HG03565 (cell line): ENCODE measurements around the gene SPINT2.

Experiments used
- ATAC-seq: cut with Tn5 transposase; IDR thresholded peaks from one replicate; pipeline ENCODE4 v1.9.1; 2021; ENCODE audit warnings: mild to moderate bottlenecking, moderate library complexity; ENCODE audit not compliant: unreplicated experiment

Gene SPINT2

DNA sequence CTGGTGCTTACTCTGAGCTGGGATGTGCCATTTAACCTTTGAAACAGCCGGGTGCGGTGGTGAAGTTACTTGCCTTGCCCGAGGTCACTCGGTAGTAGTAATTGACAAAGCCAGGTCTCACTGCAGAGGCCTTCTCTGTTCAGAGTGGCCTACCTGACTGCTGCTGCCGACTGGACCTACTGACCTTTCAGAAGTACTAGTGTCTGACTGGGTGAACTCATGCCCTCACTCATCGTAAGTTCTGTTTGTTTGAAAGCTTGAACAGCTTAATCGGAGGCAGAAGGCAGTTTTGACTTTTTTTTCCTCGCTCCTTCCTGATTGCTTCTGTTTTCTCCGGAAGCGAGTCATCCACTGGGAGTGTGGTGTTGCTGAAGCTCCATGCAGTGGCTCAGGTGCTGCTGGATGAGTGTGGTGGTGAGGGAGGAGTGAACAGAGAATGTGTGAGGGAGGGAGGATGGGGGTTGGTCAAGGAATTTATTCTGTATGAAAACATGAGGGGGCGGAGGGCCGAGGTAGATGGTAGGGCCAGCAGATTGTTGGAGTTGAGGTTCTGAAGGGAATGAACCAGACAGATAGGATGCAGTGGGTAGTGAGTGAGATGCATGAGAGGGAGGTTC lies 2.7 kb downstream of the SPINT2 start:
- no peak for ATAC-seq

DNA sequence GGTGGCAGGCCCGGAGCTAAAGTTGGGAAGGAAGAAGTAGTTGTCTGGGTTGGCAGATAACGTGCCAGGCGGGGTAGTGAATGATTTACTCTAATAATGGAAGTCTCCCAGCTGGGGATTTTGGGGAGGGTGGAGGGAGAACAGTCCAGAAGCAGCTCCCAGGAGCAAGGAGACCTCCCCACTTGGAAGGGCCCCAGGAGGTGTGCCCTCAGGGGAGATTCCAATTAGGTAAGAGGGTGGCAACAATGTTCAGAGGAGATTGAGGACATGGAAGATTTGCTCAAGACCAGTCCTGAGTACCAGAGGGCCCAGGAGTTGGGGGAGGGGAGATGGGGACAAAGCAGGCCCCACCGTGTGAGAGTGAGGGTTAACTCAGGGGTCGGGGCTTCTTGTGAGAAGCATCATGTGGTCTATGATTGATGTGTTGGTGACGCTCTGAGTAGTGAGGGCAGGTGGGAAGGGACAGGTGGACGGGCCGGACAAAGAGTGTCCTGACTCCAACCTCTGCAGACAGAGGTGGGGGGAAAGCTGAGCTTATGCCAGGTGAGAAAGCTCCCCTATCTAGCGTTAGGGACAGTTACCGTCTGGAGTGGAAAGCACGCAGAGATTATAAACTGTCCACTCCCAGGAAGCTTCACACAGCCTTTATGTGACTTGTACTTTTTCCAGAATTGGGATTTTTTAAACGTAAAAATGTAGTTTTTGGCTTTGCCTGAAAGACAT lies 3.5 kb downstream of the SPINT2 start:
- no peak for ATAC-seq

DNA sequence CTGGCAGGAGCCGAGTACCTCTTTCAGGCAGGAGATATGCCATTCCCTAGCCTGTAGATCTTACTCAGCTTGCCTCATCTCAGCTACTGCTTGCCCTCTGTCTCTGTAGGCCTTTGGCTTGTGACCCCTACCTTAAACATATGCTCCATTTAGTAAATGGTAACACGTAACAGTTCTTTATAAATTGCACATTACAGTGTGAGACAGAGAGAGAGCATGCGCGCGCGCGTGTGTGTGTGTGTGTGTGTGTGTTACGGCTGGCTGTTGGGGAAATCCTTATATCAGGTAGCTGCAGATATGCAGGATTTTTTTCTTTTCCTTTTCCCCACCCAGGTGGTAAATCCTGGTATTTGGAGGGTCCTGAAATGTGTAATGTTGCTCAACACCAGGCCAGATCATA lies 4.2 kb downstream of the SPINT2 start:
- no peak for ATAC-seq

DNA sequence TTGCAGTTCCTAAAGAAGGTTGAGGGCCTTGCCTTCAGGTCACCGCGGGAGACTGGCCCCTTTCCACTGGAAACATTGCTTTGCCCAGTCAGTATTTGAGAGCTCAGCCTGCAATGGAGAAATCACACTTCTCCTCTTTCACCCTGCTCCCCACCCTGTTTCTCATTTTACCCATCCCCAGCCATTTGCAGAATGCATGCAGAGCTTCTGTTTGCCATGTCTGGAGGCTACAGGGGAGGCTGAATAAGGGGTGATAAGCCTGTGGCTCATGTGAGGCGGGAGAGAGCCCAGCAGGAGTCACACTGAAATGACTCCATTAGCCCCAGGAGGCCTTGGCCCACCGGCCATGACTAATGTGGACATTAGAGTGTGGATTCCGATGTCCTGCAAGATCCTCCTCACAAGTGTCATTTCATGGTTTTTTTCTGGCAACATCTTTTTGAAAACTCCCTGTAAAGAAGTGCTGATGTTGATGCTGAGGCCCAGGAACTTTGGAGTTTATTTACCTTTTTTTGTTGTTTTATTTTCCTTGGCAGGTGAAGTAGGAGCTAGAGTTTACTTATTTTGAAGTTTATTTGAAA lies 6.3 kb downstream of the SPINT2 start:
- no peak for ATAC-seq

DNA sequence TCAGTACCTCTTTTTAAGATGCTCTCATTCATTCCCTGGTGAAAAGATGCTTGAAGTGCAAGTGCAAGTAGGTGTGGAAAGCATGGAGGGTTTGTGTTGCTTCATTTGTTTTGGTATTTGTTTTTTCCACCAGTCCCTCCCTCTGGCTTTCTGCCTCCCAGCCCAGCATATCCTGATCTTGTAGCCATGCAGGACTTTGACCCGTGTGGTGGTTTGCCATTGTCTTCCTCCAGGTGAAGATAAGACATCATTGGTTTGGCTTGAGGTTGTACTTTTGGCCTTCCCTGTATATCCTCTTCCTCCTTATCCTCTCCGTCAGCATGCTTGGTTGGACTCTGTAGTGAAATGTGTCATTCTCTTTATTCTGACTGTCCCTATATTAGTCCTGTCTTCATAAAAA lies 9.1 kb downstream of the SPINT2 start:
- ATAC-seq, result no peak

DNA sequence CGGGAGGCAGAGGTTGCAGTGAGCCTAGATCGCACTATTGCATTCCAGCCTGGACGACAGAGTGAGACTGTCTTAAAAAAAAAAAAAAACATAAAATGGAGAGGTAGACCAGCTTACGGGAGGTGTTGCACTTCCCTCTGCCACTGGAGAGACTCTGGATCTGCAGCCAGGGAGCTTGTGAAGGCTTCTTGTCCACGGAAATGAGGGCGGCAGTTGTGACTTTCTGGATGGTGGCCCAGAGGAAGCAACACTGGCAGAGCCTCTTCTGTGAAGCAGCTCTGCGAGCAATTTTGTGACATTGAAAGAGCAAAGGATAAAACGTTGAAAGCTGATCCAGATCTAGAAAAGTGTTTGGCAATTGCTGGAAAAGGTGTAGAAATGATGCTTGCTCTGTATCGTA lies 10.4 kb downstream of the SPINT2 start:
- no peak for ATAC-seq

DNA sequence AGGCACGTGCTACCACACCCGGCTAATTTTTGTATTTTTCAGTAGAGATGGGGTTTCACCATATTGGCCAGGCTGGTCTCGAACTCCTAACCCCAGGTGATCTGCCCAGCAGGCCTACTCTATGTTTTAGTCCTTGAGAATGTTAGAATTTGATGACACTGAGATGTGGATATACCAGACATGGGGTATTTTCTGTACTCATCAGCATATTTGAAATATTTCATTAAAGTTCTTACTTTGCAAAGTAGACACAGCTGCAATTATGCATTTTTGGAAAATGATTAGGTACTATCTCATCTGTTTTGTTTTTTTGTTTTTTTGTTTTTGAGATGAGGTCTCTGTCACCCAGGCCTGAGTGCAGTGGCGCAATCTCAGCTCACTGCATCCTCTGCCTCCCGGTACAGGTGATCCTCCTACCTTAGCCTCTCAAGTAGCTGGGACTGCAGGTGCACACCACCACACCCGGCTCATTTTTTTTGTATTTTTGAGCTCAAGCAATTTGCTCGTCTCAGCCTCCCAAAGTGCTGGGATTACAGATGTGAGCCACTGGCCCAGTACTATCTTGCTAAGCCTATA lies 12.7 kb downstream of the SPINT2 start:
- ATAC-seq, result no peak

DNA sequence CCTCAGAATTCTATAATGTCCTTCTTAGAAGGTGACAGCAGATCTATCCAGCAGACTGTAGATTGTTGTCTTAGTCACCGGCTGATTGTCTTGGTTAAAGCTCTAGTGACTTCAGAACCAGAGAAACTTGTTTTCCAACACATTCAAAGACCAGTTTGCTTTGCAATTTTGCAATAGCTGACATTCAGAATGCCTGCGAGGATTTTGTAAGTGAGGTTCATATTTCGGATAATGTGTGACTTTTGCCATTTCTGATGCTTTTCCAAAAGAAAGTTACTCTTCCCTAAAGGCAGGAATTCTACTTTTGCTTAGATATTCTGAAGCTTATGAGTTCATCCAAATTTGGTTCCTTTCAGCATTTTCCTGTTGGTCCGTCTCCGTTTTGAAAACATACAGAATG lies 13.2 kb downstream of the SPINT2 start:
- ATAC-seq, result no peak

DNA sequence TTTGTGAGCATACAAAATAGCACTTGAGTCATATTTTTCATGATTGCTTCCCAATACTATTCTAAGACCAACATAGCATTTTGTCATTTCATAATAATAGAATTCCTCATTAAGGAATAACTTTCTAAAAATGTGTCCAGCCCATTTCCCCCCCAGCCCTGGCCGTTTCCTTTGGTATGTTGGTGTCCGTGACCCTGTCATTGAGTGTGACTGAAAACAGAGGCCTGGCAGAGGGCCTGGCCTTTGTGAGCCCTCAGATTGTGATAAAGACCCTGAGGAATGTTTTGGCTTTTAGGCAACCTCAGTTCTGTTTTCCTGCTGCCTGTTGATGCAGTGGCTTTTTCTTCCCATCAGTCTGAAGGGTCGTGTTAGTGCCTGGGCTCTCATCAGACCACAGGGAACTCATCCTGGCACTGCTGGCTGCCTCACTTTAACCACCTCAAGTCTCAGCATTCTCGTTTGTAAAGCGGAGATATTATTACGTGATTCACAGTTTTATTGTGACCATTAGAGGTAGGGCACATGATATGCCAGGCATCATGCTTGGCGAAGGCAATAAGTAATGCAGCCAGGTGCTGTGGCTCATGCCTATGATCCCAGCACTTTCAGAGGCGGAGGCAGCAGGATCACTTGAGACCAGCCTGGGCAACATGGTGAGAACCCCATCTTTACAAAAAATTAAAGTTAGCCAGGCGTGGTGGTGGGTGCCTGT lies 13.8 kb downstream of the SPINT2 start:
- no peak for ATAC-seq

DNA sequence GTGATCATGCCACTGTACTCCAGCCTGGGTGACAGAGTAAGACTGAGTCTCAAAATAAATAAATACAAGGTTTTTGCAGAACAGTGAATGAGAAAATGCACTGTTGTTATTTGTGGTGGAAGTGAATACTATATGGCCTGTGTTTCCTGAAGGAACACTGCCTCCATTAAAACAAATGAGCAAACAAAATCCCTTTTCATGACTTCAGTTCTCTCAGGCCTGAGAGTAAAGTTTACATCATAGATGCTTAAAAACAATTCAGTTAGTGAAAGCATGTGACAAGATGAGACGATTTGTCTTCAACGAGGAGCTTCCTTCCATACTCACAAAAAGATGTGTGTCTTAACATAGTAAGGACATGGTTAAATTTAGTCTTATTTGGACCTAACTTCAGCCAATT lies 14.4 kb downstream of the SPINT2 start:
- no peak for ATAC-seq

DNA sequence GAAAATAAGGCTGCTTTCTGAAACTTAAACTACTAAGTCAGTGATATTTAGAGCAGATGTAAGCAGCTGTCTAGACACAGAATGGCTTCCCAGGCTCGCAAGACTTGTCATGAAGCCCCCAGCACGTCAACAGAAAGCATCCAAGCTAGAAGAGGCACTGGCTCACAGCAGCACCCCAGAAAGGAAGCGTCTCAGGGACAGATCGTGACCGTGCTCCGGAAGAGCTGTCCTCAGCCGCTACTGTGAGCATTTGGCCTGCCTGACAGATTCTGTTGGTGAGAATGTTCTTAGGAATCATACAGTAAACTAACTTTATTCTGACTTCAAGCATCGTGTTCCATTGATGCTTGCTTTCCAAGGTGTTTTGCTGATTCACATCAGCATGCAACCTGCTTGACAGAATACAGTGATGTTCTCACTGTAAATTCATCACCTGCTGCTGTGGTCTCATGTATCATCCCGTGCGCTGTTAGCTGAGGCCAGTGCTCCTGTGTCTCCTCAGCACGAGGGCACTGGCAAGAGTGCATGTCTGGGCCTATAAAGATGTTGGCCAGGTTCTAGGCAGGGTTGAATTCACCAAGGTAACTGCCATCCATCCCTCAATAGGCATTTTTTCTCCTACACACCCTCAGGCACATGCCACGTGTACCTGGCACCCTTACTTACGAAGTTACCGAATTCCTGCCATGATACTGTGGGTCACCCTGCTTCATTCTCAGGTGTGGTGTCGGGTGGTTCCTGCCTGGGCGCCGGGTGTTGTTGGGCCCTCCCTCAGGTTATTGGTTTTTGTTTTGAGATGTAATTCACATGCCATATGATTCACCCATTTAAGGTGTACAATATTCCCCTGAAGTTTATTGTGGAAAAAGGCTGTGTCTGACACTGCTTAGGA lies 15.9 kb downstream of the SPINT2 start:
- ATAC-seq, result no peak

DNA sequence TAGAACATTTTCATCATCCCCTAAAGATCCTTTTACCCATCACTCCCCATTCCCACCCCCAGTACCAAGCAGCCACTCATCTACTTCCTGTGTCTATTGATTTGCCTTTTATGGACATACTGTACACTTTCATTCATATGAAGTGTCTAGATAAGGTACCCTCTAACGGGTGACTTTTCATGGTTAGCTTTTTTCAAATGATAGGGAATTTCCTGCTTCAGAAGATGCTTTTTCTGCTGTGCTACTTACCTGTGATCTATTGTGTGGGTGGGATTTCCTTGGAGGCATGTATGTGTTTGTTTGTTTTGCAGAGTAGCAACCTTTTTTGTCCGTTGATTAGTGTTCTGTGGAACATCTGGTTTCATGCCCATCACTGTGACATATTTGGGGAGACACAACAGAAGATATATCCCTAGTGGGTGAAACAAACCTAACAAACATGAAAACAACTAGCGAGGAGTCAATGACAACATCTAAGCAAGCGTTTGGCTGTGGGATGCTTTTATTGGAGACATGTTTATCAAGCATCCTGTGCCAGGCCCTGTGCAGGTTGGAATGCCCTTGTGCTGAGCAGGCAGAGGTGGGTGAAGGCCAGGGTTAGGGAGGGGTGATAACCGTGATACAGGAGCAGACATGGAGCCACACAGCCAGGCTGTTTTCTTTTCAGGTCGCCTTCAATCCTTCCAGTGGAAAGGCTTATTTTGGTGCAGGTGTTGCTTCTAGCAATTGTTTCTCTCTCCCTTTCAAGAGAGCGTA lies 17.6 kb downstream of the SPINT2 start:
- ATAC-seq, result no peak

DNA sequence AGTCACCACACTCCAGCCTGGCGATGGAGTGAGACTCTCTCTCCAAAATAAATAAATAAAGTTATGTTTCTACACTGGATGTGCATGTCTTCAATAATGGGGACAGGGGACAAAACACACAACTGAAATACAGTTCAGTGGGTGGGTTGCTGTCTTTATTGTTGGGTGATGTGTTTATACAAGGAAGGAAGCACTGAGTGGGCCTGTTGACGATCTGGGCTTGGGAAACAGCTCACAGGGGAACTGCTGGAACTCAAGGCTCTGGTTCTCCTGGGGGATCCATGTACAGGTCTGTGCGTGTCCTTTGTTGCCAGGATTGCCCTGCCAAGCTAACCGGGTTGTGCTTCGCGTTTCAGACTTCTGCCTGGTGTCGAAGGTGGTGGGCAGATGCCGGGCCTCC lies 18.9 kb downstream of the SPINT2 start:
- no peak for ATAC-seq

DNA sequence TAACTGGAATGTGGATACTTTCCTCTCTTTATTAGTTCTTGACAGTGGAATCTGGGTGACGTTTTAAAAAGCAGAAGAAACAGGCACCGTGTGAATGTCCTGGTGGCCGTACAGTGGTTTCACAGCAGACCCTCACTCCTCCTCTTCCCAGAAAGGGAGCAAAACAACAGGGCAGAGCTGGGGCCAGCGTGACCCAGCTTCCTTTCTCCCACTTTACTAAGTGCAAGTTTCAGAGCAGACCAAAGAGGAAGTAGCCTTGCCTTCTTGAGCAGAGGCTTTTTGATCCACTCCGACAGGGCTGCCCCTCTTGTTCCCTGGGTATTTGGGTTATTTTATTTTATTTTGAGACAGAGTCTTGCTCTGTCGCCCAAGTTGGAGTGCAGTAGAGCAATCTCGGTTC lies 20.0 kb downstream of the SPINT2 start:
- no peak for ATAC-seq

DNA sequence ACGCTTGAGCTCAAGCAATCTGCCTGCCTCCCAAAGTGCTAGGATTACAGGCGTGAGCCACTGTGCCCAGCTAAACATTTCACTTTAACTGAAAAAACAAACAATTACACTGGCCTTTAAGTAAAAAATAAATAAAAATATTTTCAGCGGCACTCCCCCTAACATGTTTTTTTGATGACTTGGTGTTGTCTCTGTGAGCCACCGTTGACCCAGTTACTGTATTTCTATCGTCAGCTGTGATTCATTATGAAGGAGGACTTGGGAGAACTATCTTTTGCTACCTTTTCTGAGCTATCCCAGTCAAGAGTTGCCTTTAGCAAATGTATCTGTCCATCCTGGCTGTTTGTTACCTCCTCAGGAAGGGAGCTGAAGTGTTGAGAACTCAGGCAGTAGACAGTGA lies 21.2 kb downstream of the SPINT2 start:
- no peak for ATAC-seq

DNA sequence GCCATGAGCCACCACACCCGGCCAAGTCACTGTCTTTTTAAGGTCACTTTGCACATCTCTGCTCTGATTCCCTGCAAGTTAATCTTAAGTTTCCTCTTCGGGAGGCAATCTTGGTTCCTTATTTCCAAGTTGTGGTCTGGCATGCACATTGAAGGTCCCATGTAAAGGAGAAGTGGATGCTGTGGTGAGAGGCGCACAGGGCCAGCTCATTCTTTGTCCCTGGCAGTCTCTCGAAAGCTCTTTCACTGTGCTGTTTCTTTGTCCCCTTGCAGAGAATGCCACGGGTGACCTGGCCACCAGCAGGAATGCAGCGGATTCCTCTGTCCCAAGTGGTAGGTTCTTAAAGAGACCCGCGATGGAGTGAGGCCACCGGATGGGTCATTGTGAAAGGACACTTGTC lies 23.2 kb downstream of the SPINT2 start:
- no peak for ATAC-seq

DNA sequence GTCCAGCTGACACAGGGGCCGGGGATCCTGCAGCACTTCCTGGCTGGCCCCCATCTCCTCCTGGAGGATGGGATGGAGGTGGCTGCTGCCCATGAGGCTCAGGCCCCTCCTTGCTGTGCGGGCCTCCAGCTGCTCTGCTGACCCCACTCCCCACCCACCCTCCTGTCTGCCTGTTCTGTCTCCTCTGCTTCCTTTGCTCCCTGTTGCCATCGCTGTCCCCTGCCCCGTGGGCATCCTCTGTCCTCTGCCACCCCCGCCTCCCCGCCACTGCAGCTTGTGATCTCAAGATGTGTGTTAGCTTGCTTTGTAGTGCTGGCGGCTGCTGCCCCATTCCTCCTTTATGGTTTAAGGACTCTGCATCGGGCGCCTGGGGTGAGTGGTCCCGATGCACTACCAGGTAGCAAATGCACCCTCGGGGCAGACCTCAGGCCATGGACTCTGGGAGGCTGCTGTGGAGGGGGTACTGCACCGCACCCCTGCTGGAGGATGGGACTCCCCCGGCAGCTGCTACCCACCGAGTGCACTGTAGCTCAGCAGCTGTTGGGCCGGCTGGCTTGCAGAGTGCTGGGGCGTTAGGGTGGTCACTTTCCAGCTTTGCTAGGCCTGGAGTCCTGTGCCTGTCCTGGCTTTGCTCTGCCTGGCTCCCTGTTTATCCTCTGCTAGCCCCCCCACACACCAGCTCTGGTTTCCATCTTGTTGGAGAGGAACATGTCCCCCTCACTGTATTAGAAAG lies 23.9 kb downstream of the SPINT2 start:
- no peak for ATAC-seq

DNA sequence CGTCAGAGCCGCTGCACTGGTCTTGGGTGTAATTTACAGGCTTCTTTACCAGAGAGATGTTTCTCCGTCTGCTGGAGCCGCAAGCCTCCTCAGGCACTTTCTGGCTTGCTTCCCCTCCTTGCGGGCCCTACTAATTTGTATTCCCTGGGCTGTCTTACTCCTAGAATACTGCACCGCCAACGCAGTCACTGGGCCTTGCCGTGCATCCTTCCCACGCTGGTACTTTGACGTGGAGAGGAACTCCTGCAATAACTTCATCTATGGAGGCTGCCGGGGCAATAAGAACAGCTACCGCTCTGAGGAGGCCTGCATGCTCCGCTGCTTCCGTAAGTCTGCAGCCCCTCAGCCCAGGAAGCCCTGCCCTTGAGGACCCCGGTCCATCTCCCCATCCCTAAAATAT lies 25.6 kb downstream of the SPINT2 start:
- no peak for ATAC-seq

DNA sequence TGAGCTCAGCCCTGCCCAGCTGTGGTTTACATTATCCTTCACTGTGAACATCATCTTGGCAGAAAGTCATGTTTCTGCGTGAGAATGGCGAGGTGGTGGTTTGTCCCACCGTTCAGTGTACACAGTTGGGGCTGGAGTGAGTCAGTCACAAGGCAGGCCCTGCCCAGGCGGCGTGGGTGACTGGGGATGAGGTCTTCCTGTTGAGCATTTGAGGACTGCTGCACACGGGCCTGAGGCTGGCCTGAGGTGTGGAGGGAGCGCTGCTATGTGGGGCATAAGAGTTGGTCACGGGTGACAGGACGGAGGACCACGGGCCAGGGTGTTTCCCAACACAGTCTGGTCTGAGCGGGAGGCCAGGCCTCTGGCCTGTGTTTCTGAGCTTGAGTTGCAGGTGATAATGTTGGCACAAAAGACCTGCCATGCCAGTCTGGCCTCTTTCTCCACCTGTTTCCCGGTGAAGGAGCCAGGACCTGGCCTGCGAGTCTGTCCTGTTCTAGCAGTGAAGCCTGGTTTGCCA lies 26.3 kb downstream of the SPINT2 start:
- ATAC-seq, result no peak
